ENCODE data around the gene LSM10. TPM values are rescaled to one million over a fixed set of nuclear protein-coding genes. Genes with fewer than 3 reads are reported as not detected.
A peak's percentile ranks its signal among the peaks of the same experiment; 100 is the strongest.

Gene LSM10
- total RNA-seq, 1 donor from 2014 or later: 39.4 TPM

DNA sequence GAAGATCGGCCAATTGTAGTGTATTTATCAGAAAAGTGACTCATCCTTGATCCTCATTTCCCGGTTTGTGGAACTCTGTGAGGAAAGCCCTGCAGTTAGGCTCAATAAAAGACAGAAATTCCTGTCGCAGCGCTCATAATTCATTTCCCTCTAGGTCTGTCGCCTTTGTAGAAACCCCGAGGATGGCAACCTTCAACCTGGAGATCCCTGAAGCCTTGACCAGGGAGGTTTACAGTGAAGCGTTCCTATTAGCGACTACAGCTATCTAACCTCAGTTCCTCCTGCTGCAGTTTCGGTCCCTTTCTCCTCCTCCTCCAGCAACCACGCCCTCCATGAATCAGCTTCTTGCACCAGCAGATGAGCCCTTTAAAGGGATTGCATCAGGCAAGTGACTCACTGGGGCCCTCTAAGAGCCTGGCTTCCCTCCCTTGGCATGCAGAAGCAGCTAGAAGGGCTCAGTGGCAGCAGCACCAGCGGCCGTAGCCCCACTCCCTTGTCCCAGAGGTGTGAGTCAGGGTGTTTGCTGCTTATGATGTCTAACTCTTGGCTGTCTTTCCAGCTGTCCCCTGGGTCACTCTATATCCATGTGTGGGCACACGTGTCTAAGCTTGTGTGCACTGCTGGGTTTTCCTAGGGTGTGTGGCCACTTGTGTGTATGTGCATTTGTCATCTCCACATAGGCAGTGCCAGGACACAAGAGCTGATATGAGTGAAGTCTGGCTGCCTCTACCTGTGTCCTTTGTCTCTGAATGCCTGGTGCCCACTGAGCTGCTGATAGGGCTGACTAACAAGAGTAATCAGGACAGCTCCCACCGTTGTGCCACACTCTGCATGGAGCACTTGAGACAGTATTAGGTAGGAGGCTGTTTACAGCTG lies 11.2 kb downstream of the LSM10 start:
- Histone ChIP-seq H3K9me3 (no peaks in the 10 kb centered on the region), H3K27me3 (no peaks in the 10 kb centered on the region), H3K27ac (peak overlapping the region; percentile 99), H3K4me3 (peak overlapping the region; percentile 94), H3K4me1 (peaks cover 47% of the 10 kb centered on the region), H3K36me3 (peaks cover 15% of the 10 kb centered on the region)
- TF ChIP-seq, protein P1, sequence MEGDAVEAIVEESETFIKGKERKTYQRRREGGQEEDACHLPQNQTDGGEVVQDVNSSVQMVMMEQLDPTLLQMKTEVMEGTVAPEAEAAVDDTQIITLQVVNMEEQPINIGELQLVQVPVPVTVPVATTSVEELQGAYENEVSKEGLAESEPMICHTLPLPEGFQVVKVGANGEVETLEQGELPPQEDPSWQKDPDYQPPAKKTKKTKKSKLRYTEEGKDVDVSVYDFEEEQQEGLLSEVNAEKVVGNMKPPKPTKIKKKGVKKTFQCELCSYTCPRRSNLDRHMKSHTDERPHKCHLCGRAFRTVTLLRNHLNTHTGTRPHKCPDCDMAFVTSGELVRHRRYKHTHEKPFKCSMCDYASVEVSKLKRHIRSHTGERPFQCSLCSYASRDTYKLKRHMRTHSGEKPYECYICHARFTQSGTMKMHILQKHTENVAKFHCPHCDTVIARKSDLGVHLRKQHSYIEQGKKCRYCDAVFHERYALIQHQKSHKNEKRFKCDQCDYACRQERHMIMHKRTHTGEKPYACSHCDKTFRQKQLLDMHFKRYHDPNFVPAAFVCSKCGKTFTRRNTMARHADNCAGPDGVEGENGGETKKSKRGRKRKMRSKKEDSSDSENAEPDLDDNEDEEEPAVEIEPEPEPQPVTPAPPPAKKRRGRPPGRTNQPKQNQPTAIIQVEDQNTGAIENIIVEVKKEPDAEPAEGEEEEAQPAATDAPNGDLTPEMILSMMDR (IDR thresholded peaks at IDR 0.05): no peak
- ATAC-seq (peak; percentile 80), DNase-seq (peak; percentile 92)
- intact Hi-C loops (cut with DNase I): no loop called here

DNA sequence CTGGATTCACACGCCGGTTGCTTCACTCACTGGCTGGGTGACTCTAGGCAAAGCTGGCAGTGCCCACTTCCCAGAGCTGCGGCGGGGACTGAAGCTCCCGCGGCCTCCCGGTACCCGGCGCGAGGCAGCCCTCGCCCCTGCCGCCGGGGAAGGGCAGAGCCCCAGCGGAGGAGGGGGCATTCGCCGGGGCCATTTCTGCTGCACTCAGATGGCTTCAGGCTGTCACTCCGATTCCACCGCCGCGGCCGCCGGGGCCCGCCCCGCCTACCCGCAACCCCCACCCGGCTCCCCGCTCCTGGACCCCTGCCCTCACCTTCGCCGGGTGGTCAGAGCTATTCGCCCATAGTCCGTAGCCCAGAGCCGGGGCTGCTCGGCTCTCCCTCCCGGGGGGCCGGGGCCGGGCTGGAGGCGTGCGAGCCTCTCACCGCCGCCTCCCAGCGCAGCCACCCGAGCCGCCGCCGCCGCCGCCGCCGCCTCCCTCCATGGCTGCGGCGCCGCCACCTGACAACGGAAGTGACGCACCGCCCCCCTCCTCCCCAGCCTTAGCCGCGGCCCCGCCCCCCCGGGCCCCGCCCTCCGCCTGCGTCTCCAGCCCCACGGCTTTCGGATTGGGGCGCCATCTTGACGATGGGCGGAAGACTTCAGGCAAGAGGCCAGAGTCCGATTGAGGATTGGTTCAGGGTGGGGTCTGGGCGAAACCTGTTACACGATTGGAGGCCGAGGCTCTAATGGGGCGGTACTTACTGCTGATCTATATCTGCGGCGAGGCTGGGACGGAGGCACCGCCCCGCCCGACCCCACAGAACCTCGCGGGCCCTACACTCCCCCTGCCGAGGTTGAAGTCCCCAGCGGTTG lies 12.1 kb downstream of the LSM10 start, which contains the start of gene STK40:
Gene STK40, minus strand, starts transcription at position 515 of the 855 bp plus-strand sequence. CDS start 24,592 bp downstream, outside the sequence.
- Histone ChIP-seq H3K4me1 (peaks cover 52% of the 10 kb centered on the region), H3K27ac (peak within 1 kb of the TSS; percentile 99), H3K9me3 (no peaks in the 10 kb centered on the region), H3K4me3 (peak within 1 kb of the TSS; percentile 94), H3K27me3 (no peaks in the 10 kb centered on the region), H3K36me3 (peaks cover 7% of the 10 kb centered on the region)
- peak; percentile 98 for DNase-seq
- TF ChIP-seq, protein P1 (IDR thresholded peaks at IDR 0.05): no peak
- ATAC-seq: peak; percentile 93
- intact Hi-C loops (cut with DNase I): no loop called here

DNA sequence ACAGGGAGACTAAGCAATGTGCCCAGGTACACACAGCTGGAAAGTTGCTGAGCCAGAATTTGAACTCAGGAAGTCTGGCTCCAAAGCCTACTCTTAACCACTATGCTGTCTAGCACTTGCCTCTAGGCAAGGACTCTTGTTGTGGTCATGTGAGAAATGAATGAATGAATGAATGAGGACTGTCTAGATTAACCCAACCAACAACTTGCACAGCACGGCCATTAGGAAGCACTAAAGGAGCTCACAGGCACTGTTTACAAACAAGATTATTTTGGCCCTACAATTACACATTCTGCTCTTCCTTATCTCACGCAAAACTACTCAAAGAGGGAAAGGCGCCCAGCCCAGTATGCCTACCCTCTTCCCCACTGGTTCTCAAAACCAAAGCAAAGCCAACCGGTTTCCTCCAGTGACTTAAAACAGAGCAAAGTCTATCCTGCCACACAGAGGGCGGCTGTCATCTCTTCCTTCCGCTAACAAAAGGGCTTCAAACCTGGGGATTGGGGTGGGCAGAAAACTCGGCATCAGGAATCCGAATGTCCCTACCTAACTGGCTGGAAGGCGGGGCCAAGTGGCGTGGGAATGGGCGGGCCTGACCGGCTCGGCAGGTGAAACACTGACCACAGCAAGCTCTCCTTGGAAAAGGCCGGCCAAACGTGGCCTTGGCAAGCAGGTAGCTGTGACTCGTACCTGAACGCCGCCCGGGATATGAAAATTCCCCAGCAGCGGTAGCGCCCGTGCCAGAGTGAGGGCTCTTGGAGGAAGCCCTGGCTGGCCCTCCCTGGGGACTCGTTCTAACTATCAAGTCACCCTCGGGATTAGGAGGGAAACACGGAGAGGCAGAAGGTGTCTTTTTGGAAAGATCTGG lies 12.9 kb downstream of the LSM10 start:
- intact Hi-C loops (cut with DNase I): no loop called here
- peak; percentile 91 for DNase-seq
- H3K9me3 ChIP-seq: no peaks in the 10 kb centered on the region
- H3K4me1 ChIP-seq: peaks cover 58% of the 10 kb centered on the region
- TF ChIP-seq, protein P1 (IDR thresholded peaks at IDR 0.05): no peak
- peak overlapping the region; percentile 99 for H3K27ac ChIP-seq
- peak overlapping the region; percentile 94 for H3K4me3 ChIP-seq
- peak; percentile 15 for ATAC-seq
- no peaks in the 10 kb centered on the region for H3K27me3 ChIP-seq
- H3K36me3 ChIP-seq: no peaks in the 10 kb centered on the region

DNA sequence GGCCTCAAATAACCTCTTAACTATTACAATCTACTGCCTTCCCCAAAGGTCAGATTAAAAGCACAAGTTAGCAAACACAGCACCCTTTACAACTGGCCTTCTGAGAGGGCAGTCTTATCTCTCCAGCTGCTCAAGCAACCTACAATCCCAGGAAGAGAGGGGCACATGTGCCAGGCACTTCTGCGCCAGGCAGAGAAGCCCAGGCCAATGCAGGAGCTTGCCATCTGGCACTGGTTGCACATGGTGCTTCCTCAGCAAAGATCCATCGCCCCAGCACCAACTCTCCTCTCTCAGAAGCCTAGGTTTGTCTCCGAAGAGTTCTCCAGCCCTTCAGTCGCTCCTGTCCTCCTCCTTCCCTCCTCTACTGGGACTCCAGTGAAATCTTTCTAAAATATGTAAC lies 14.5 kb downstream of the LSM10 start:
- Histone ChIP-seq H3K4me3 (no peak overlapping the region), H3K9me3 (no peaks in the 10 kb centered on the region), H3K27ac (no peak overlapping the region), H3K4me1 (peaks cover 61% of the 10 kb centered on the region), H3K36me3 (no peaks in the 10 kb centered on the region), H3K27me3 (no peaks in the 10 kb centered on the region)
- intact Hi-C loops (cut with DNase I): no loop called here
- no peak for ATAC-seq
- no peak for DNase-seq
- TF ChIP-seq, protein P1 (IDR thresholded peaks at IDR 0.05): no peak

DNA sequence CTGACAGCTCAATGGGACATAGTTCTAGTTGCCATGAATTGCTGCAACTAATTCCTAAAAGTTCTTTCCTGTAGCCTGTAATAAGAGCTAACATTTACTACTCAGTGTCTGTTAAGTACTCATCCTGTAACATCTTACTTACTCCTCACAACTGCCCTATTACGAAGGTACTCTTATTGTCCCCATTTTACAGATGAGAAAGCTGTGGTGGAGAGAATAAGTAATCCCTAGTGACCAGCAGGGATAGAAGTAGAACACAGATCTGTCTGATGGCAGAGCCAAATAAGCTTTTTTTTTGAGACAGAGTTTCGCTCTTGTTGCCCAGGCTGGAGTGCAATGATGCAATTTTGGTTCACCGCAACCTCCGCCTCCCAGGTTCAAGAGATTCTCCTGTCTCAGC lies 15.0 kb downstream of the LSM10 start:
- peaks cover 62% of the 10 kb centered on the region for H3K4me1 ChIP-seq
- ATAC-seq (no peak), DNase-seq (no peak)
- no peak overlapping the region for H3K4me3 ChIP-seq
- intact Hi-C loops (cut with DNase I): no loop called here
- no peak overlapping the region for H3K27ac ChIP-seq
- H3K9me3 ChIP-seq: no peaks in the 10 kb centered on the region
- H3K27me3 ChIP-seq: no peaks in the 10 kb centered on the region
- TF ChIP-seq, protein P1 (IDR thresholded peaks at IDR 0.05): no peak
- no peaks in the 10 kb centered on the region for H3K36me3 ChIP-seq
